NCI-H2107 (cell line): ENCODE data around the gene PLA1A.

Source experiments
- DNase-seq: peaks from one replicate; lab custom pipeline; 2025; lab: John Stamatoyannopoulos, UW

The PLA1A gene

DNA sequence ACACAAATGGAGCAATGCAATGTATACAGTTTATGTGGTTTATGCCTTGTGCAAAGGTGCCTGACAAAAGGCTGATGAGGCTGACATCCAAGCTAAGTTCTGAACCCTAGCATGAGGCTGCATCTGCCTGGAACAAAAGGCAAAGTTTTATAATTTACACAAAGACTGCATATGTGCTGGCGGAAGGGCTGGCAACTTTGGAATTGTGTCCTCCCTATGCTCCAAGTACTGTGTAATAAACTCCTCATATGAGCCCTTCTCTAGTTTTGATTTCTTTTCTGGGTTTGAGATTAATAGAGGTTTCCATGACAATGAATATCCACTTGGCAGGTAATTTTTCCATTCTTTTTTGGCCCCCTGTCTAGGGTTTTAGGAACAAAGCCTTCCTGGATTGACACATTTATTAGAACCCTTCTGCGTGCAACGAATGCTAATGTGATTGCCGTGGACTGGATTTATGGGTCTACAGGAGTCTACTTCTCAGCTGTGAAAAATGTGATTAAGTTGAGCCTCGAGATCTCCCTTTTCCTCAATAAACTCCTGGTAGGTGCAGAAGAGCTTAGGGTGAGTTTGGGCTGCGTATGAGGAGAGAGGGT, 10.8 kb downstream of the PLA1A start:
- no peak for DNase-seq

GRCh38 chr3:119609301-119609700, 11.6 kb downstream of the PLA1A start:
- DNase-seq: no peak

DNA sequence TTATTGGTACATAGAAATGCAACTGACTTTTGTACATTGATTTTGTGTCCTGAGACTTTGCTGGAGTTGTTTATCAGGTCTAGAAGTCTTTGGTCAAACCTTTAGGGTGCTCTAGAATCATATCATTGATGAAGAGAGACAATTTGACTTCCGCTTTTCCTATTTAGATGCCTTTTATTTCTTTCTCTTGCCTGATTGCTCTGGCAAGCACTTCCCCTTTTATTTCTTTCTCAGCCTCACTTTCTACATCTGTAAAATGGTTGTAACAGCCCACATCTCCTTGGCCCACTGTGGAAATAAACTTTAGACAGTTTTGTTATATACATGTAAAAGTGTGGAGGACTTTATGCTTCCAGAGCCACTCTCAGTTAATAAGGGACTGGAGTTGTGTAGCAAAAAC, 14.0 kb downstream of the PLA1A start:
- DNase-seq: no peak

GRCh38 chr3:119613201-119613600, 15.5 kb downstream of the PLA1A start:
- DNase-seq: no peak

DNA sequence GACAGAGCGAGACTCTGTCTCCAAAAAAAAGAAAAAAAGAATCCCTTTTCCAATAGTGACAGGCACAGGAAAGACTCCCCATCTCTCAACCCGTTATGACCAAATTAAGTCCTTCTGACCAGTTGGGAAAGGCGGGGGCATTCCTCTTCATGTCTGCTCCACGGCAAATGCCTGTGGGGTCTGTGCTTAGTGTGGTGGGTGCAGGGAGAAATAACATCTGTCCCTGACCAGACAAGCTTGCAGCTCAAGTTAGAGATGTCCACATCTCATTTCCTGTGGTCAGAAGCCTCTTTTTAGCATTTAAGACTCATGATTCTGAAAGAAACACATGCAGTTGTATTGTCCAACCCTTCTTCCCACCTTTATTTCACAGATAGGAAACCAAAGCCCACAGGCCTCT, 16.2 kb downstream of the PLA1A start:
- DNase-seq: no peak

DNA sequence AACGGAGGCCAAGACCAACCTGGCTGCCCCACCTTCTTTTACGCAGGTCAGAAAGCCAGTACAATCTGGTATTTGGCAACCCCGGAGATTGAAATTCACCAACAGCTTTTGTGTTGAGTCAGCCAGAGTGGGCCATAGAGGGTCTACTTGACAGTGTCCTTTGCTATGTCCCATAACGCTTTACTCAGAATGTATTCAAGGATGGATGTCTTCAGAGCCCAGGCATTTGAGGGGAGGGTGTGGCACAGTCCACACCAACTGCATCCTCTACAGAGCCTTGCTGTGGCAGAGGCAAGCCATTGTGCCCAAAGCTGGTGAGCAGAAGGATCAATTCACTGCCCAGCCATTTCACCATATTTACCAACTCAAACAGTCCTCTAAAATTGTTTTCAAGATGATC, 18.4 kb downstream of the PLA1A start:
- no peak for DNase-seq

DNA sequence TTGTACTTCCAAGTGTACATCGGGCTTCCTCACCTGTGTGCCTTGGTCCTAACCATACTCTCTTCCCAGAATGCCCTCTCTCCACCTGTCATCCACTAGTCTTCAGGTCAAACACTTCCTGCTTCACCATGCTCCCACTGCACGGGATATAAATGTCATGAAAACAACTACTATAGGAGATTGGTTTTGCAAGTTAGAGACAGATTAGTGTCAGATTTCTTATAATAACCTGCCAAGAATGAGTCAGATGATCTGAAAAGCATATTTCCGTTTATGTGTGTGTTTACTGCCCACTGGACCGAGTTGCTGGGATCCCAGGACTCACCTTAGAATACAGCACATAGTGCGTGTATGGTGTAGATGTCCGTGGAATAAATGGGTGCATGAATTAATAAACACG, 21.4 kb downstream of the PLA1A start:
- no peak for DNase-seq

DNA sequence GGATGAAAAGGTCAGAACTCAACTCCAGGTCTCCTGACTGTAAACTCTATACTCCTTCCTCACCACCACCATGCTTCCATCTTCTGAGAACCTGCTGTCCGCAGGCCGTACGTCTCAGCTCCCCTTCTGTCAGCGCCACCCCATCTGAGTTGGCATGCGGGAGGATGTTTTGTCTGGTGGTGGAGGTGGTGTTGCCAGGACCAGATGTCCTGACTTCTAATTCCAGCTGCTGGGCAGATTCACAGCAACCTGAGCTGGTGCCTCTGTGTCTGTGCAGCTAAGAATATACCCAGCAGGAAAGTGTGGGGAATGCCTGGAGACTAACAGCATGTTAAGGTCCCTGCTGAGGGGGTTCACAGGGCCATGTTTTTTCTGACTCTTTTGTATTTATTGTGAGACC, 23.2 kb downstream of the PLA1A start:
- no peak for DNase-seq

DNA sequence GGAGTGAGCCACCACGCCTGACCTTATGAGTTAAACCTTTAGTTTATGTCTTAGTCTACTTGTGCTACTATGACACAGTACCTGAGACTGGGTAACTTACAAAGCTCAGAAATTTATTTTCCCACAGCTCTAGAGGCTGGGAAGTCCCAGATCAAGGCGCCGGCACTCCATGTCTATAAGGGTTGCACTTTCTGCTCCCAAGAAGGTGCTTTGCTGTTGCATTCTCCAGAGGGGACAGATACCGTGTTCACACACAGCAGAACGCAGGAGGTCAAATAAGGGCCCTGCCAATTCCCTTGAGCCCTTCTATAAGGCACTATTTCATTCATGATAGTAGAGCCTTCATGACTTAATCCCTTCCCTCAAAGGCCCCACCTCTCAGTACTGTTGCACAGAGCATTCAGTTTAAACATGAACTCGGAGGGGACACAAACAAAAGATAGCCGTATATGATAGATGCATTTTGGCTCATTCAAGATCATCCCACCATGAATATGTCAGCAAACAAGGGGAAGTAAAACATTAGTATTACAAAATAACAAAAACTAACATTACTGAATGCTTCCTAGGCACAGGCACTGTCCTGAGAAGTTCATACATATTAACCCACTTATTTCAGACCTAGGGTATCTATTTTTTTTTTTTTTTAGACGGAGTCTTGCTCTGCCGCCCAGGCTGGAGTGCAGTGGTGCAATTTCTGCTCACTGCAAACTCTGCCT, 26.5 kb downstream of the PLA1A start:
- DNase-seq: no peak

DNA sequence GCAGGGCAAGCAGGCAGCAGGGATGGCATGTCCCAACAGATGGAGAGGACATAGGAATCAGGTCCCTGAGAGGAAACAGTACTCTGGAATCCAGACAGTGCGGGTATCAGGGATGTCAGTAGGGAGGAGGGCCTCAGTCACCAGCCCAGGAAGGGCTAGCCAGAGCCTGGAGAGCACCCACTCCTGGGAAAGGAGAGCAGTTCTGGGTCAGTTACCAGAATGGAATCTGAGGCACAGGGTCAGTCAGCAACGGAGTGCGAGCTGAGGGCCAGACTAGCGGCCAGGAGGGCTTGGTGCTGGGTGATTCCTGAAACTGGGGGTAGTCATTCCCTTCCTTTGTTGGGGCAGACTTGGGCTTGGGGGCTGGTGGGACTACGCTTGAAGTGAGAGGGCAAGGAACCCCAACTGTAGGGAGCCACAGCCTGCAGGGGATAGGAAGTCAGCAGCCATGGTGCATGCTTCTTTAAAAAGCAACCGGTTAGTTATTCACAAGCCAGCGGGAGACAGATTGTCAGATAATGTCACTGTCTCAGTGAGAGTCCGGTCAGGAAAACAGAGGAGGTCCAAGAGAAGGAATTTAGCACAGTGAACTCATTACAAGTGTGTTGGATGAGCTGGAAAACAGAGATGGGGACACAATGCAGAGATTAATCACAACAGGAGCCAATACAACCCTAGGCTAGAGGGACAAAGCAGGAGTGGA, 27.9 kb downstream of the PLA1A start:
- DNase-seq: no peak

DNA sequence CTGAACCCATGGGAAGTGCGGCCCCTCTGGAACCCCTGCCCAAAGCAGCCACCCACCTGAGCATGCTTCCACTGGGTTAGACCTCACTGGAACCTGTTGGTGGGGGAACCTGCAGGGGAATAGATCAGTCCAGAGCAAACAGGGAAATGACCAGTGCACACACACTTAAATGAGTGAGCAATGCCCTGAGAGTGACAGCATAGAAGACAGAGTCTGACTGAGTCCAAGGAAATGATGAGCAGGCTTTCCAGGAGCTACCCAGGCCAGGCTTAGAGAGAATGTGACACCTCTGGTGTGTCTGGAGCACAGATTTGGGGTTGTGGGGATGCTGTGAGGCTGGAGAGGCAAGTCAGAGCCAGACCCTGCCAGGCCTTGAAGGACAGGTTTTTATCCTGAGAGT, 28.5 kb downstream of the PLA1A start:
- no peak for DNase-seq

- no peak for DNase-seq
Measured at GRCh38 chr3:119627461-119627860, 29.8 kb downstream of the PLA1A start.

DNA sequence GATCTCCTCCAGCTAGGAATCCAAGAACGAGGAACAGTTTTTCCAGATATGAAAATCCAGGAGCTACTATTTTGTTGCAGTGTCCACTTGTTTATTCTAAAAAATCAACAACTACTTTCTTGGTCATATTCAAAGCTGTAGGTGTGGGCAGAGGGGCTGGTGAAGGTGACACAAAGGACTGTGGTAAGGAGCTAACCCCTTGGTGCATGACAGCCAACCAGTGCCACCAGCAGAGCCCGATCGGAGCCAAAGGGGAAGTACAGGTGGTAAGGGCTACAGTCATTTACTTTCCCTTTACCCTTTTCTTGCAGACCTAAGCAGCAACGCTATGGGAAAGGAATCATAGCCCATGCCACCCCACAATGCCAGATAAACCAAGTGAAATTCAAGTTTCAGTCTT, 30.7 kb downstream of the PLA1A start:
- no peak for DNase-seq

GRCh38 chr3:119628816-119629445, 31.2 kb downstream of the PLA1A start:
- no peak for DNase-seq

- DNase-seq: no peak
Measured at GRCh38 chr3:119630128-119630879, 32.6 kb downstream of the PLA1A start.

DNA sequence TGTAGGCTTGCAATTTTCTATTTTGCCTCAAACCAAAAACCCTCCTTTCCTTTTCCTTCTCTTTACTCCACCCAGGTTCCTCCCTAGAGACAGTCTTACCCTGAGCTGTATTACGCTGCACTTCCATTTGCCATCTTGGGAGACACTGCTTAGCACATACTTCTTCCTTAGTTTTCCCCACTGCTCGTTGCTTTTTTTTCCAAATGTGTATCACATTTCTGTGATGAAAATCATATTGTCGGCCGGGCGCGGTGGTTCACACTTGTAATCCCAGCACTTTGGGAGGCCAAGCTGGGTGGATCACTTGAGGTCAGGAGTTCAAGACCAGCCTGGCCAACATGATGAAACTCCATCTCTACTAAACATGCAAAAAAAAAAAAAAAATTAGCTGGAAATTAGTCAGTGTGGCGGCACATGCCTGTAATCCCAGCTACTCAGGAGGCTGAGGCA, 33.2 kb downstream of the PLA1A start:
- no peak for DNase-seq

DNA sequence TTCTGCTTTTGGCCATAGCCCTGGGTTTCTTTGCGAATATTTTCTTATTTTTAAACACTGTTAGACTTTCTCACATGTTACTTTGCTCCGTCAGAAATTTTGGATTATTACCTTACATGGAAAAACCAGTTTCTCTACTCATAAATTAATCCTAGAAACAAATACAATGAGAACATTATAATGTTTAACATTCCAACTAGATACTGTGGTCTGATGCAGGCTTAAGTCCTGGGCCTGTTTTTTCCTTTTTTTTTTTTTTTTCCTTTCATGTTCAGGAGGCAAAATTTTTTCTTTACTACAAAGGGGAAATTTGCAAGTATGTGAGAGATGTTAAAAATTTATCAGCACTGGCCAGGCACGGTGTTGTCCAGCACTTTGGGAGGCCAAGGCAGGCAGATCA, 33.8 kb downstream of the PLA1A start:
- DNase-seq: no peak

DNA sequence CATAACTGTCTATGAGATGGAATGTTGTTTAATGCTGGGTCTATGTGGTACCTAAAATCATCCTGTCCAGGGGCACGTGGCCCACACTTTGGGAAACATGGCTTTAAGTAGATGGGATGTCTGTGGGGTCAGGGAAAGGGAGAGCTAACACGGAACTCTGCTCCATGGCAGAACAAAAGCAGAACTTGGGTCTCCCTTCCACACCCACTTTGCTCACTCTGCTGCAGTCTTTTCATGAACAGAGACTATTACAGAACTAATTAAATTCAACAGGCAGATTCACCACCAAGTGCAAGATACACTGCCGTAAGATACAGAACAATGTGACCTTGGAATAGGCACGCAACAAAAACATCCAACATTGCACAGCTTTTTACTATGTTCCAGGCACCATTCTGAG, 34.5 kb downstream of the PLA1A start:
- DNase-seq: no peak

DNA sequence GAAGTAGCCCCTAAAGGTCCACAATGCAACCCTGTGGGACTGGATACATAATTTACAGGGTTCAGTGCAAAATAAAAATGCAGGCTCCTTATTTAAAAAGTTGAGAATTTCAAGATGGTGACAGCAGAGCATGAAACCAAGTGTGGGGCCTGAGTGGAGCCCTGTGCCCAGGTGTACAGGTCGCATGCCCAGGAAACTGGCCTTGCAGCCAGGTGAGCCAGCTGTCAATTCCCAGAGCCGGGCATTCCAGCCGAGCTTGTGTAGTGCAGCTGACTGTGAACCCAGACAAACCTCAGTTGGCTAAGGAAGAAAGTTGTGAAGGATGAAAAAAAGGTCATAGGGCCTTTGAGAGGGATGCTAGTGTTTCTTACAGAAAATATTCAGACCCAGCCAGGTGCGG, 35.1 kb downstream of the PLA1A start:
- no peak for DNase-seq

- DNase-seq: no peak
Measured at GRCh38 chr3:119635719-119636118, 38.0 kb downstream of the PLA1A start.

GRCh38 chr3:119636249-119636648, 38.6 kb downstream of the PLA1A start:
- DNase-seq: no peak
